ENCODE results near the gene C4orf46.
"Not testable (repeated sequence)": the region's sequence is repeated elsewhere in the genome, so short reads cannot be mapped to it uniquely, and the experiment has no call there.

The C4orf46 gene

GRCh38 chr4:158671665-158671914, at the start of gene C4orf46:
TSS of gene C4orf46 (minus strand) at chr4:158671887. CDS start at chr4:158671801, 86 bp downstream.
- peak within 1 kb of the TSS; percentile 31 to 96 (median 91) for H3K27ac ChIP-seq
- H3K4me3 ChIP-seq = peak within 1 kb of the TSS; percentile 76 to 95 (median 88)

- no peak overlapping the region for H3K27ac ChIP-seq
- no peak overlapping the region for H3K4me3 ChIP-seq
These were observed 44.1 kb upstream of the C4orf46 start for GRCh38 chr4:158715802-158716201.

- H3K4me3 ChIP-seq = no peak overlapping the region
- no peak overlapping the region for H3K27ac ChIP-seq
These were observed 43.2 kb upstream of the C4orf46 start for GRCh38 chr4:158714937-158715336.

DNA sequence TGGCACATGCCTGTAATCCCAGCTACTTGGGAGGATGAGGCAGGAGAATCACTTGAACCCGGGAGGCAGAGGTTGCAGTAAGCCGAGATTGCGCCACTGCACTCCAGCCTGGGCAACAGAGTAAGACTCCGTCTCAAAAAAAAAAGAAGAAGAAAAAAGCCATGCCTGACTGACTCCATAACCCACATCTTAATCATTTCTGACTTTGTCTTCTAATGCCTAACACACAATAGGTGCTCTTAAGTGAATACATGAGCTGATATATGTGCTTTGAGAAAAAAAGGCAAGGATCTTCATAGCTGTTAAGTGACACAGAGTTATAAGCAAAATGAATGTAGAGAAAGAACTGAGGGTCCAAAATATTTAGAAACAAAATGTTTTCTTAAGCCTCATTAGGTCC, 40.9 kb upstream of the C4orf46 start:
- not testable (repeated sequence) for H3K27ac ChIP-seq, H3K4me3 ChIP-seq

GRCh38 chr4:158710814-158711213, 39.1 kb upstream of the C4orf46 start:
- Histone ChIP-seq H3K27ac (no peak overlapping the region), H3K4me3 (no peak overlapping the region)

- H3K27ac ChIP-seq = no peak overlapping the region
- no peak overlapping the region for H3K4me3 ChIP-seq
These were observed 32.6 kb upstream of the C4orf46 start for GRCh38 chr4:158704274-158704673.

DNA sequence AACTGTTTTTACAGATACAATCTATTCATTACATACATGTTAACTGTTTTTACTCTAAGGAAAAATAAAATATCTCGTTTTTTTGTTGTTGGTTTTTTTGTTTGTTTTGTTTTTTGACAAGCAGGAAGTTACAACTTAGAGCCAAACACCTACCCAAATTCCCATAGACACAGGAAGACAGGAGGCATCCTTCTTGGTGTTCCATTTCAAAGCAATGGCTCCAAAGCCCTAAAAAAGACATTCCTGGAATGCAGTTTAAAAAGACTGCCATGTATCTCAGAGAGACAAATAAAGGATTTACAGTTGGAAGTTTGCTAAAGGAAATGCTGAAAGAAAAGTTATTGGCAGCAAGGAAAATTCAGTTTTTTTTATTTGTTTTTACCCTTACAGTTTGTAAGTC, 17.1 kb upstream of the C4orf46 start:
- Histone ChIP-seq H3K27ac (no peak overlapping the region), H3K4me3 (no peak overlapping the region)

DNA sequence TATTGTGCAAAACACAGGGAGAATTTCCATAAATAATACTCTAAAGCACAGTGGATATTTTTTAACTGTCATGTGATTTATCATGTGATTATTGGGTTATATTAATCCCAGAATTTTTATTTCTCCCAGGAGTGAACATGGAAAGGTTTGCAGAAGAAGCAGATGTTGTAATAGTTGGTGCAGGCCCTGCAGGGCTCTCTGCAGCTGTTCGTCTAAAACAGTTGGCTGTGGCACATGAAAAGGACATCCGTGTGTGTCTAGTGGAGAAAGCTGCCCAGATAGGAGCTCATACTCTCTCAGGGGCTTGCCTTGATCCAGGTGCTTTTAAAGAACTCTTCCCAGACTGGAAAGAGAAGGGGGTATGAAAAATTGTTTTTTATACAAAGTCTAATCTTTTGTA, 10.4 kb upstream of the C4orf46 start:
- H3K27ac ChIP-seq = no peak overlapping the region
- no peak overlapping the region for H3K4me3 ChIP-seq

DNA sequence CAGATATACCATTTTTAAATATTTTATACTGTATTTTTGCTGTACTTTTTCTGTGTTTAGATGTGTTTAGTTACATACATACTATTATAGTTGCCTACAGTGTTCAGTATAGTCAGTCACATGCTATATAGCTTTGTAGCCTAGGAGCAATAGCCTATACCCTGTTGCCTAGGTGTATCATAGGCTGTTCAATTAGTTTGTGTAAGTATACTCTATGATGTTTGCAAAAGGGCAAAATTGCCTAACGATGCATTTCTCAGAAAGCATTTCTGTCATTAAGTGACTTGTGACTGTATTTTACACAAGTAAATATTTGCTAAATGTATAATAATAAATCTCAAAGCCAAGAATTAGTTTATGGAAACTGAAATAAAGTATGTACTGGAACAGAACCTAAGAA, 9.9 kb upstream of the C4orf46 start:
- Histone ChIP-seq H3K4me3 (no peak overlapping the region), H3K27ac (no peak overlapping the region)

- Histone ChIP-seq H3K4me3 (no peak overlapping the region), H3K27ac (no peak overlapping the region)
These were observed 7.1 kb upstream of the C4orf46 start for GRCh38 chr4:158678767-158679166.

- H3K27ac ChIP-seq = no peak overlapping the region
- H3K4me3 ChIP-seq = no peak overlapping the region
These were observed 4.4 kb upstream of the C4orf46 start for GRCh38 chr4:158676076-158676475.

DNA sequence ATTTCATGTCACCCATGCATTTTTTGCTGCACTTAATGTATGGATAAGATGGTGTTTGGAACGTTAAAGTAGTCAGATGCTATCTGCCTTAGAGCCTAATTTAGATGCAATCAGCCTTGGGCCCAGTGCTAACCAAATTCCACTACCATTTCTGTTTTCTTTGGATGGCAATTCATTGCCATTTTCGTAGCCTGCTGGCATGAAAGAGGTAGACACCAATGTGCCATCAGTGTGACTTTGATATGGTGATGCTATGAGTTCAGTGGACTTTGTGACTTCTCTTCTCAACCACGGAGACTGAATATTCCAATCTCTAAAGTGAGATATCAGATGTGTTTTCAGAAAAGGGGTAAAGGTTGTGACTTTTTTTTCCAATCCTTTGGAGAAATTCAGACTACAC, 1.9 kb upstream of the C4orf46 start:
- no peak overlapping the region for H3K27ac ChIP-seq

DNA sequence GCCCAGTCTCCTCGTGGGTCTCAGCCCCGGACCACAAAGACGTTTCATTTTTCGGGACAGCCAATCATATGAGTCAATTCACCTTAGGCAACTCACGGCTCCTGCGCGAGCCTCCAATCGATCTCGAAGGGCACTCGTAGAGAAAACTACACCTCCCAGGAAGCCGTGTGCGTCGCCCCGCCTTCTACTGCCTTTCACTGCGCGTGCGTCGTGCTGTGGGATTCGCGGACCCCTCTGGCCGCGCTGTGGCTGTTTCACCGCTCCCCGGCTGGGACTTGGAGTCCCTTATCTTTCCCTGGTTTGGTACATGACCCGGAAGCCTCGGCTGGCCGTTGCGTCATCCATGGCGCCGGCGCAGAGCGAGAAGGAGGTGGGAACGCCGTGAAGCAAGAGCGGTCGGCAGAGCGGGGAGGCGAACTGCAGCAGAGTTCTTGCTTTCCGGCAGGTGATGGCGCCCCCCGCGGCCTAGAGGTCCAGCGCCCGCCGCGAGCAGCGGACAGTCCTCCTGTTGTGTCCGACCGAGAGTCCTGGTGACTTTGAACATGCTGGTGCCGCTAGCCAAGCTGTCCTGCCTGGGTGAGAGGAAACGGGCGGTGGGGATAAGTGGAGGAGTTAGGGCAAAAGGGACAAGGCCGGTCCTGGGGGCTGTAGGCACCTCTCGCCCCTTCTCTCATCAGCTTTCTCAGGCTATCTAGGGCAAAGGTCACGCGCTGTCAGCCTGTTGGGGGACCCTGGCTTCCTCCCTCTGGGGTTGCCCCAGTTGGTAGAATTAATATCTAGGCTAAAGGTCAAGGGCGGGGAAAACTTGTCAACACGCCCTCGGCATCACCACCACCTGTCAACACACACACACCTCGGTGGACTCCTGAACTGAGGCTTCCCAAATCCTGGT, 474 bp upstream of the C4orf46 start, which contains the start of gene ETFDH:
TSS of gene ETFDH (plus strand) at position 382 of the 892 bp plus-strand sequence. CDS start at position 543, 161 bp downstream.
- Histone ChIP-seq H3K27ac (peak within 1 kb of the TSS; percentile 31 to 96 (median 91)), H3K4me3 (peak within 1 kb of the TSS; percentile 76 to 95 (median 88))

More for the DNA sequence above, 1.9 kb upstream of the C4orf46 start:
- no peak overlapping the region for H3K4me3 ChIP-seq

DNA sequence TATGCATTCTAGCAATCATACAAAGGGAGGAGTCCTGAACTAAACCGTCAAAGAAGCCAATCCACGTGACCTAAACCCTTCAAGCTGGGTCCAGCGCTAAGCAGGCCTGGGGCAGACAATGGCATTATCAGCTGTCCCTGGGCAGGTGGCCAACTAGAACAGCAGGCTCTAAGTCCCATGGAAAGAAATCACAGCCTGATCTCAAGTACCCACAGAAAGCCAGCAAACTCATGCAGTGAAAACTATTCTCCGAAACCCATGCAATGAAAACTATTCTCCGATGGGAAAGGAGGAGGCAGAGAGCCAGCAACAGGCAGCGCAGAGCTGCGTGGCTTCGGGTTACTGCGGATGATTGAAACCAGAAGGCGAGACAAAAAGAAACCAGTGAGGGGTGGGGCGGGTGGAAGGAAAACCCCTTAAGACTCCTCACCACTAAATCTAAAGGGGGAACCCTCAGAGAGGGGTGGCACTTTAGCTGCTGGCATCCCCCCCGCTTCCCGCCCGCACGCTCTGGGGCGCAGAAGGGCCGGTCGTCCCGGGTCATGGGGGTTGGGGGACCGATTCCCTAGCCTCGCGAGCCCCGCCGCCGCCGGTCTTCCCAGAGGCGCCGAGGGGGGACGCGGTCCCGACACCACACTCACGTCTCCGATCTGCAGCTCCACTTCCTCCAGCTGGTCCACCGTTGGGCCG, 567 bp downstream of the C4orf46 start:
- Histone ChIP-seq H3K4me3 (peak overlapping the region; percentile 76 to 95 (median 88)), H3K27ac (peak overlapping the region; percentile 3 to 96 (median 91))

GRCh38 chr4:158669310-158669709, 2.4 kb downstream of the C4orf46 start:
- H3K27ac ChIP-seq = no peak overlapping the region
- no peak overlapping the region for H3K4me3 ChIP-seq

- no peak overlapping the region for H3K4me3 ChIP-seq
- H3K27ac ChIP-seq = no peak overlapping the region
These were observed 4.0 kb downstream of the C4orf46 start for GRCh38 chr4:158667651-158668198.

GRCh38 chr4:158666892-158667291, 4.8 kb downstream of the C4orf46 start:
- no peak overlapping the region for H3K4me3 ChIP-seq
- H3K27ac ChIP-seq = no peak overlapping the region

- no peak overlapping the region for H3K27ac ChIP-seq
- H3K4me3 ChIP-seq = no peak overlapping the region
These were observed 6.9 kb downstream of the C4orf46 start for GRCh38 chr4:158664806-158665205.

GRCh38 chr4:158663707-158664625, 7.7 kb downstream of the C4orf46 start:
- not testable (repeated sequence) for H3K4me3 ChIP-seq, H3K27ac ChIP-seq

GRCh38 chr4:158663255-158663654, 8.4 kb downstream of the C4orf46 start:
- not testable (repeated sequence) for H3K27ac ChIP-seq, H3K4me3 ChIP-seq
